Mesothelial cell of epicardium (in vitro differentiated cells): ENCODE results near the gene MGMT. TPM values are rescaled to one million over a fixed set of nuclear protein-coding genes. Genes with fewer than 3 reads are reported as not detected.

ENCODE experiments used
- DNase-seq, 2 experiments: peaks; one replicate each; pipeline ENCODE4 v3.0.0; 2021; ENCODE audit warnings: low spot score in 2 of 2; ENCODE audit not compliant: unreplicated experiment in 2 of 2
- H3K27ac Mint-ChIP-seq: 2 replicates; pipeline ENCODE4 v1.8.0; 2021; ENCODE audit warnings: mixed read lengths
- H3K27me3 Mint-ChIP-seq: 2 replicates; pipeline ENCODE4 v1.8.0; 2021; ENCODE audit warnings: low read depth, mixed read lengths
- H3K36me3 Mint-ChIP-seq: 2 replicates; pipeline ENCODE4 v1.8.0; 2021; ENCODE audit warnings: mixed read lengths
- H3K4me1 Mint-ChIP-seq: 2 replicates; pipeline ENCODE4 v1.8.0; 2021; ENCODE audit warnings: mixed read lengths
- H3K4me3 Mint-ChIP-seq: 2 replicates; pipeline ENCODE4 v1.8.0; 2021; ENCODE audit warnings: mild to moderate bottlenecking, moderate library complexity, mixed read lengths
- H3K9me3 Mint-ChIP-seq: 2 replicates; pipeline ENCODE4 v1.8.0; 2021; ENCODE audit warnings: mixed read lengths
- CTCF ChIP-seq: fragments of 200-600 bp; sonication (generic); IDR thresholded peaks from one replicate; pipeline ENCODE4 v1.5.0; 2021; ENCODE audit warnings: antibody characterized with exemption; ENCODE audit not compliant: unreplicated experiment
- total RNA-seq: library from RNA; stranded (reverse); gene quantifications from 3 replicates; pipeline ENCODE4 v1.2.1, GENCODE V29; 2021

MGMT gene
- total RNA-seq, 1 donor from 2014 or later: 35.7 TPM

GRCh38 chr10:129654461-129654860 lies 187.4 kb downstream of the MGMT start:
- DNase-seq: no peak
- H3K27ac Mint-ChIP-seq: no peak overlapping the region

GRCh38 chr10:129655007-129655678 lies 188.1 kb downstream of the MGMT start:
- Mint-ChIP-seq H3K36me3 (peaks cover 1% of the 10 kb centered on the region), H3K9me3 (no peaks in the 10 kb centered on the region), H3K27me3 (no peaks in the 10 kb centered on the region), H3K27ac (no peak overlapping the region), H3K4me1 (peaks cover 6% of the 10 kb centered on the region), H3K4me3 (no peak overlapping the region)
- DNase-seq: no peak
- TF ChIP-seq CTCF: no peak

More at GRCh38 chr10:129654461-129654860, 187.4 kb downstream of the MGMT start:
- no peaks in the 10 kb centered on the region for H3K9me3 Mint-ChIP-seq
- no peaks in the 10 kb centered on the region for H3K27me3 Mint-ChIP-seq
- no peak for TF ChIP-seq CTCF
- peaks cover 3% of the 10 kb centered on the region for H3K4me1 Mint-ChIP-seq
- H3K36me3 Mint-ChIP-seq: peaks cover 1% of the 10 kb centered on the region
- H3K4me3 Mint-ChIP-seq: no peak overlapping the region

- peaks cover 1% of the 10 kb centered on the region for H3K36me3 Mint-ChIP-seq
- no peaks in the 10 kb centered on the region for H3K9me3 Mint-ChIP-seq
- H3K27me3 Mint-ChIP-seq: no peaks in the 10 kb centered on the region
- TF ChIP-seq CTCF: no peak
- H3K4me3 Mint-ChIP-seq: no peak overlapping the region
- DNase-seq: no peak
- H3K4me1 Mint-ChIP-seq: peaks cover 11% of the 10 kb centered on the region
- H3K27ac Mint-ChIP-seq: no peak overlapping the region
Observed at GRCh38 chr10:129655679-129656031, 188.6 kb downstream of the MGMT start.

GRCh38 chr10:129656642-129657041 lies 189.6 kb downstream of the MGMT start:
- H3K4me1 Mint-ChIP-seq: peaks cover 21% of the 10 kb centered on the region
- no peaks in the 10 kb centered on the region for H3K9me3 Mint-ChIP-seq
- DNase-seq: no peak
- TF ChIP-seq CTCF: no peak
- no peak overlapping the region for H3K4me3 Mint-ChIP-seq
- H3K27me3 Mint-ChIP-seq: no peaks in the 10 kb centered on the region
- H3K36me3 Mint-ChIP-seq: peaks cover 1% of the 10 kb centered on the region
- H3K27ac Mint-ChIP-seq: no peak overlapping the region

GRCh38 chr10:129657297-129658017 lies 190.4 kb downstream of the MGMT start:
- DNase-seq: no peak
- Mint-ChIP-seq H3K36me3 (peaks cover 1% of the 10 kb centered on the region), H3K9me3 (no peaks in the 10 kb centered on the region), H3K27me3 (no peaks in the 10 kb centered on the region), H3K4me3 (no peak overlapping the region), H3K4me1 (peaks cover 25% of the 10 kb centered on the region), H3K27ac (no peak overlapping the region)
- TF ChIP-seq CTCF: no peak
